NT2/D1 (cell line): ENCODE data around the gene SND1.

ENCODE experiments used
- DNase-seq: peaks from one replicate; pipeline ENCODE4 v3.0.0-alpha.2; 2011; ENCODE audit warnings: low read depth, low spot score
- H3K27me3 ChIP-seq: 2 replicates; pipeline ENCODE4 v1.6.0; 2011; ENCODE audit warnings: mild to moderate bottlenecking; ENCODE audit not compliant: insufficient read length, insufficient read depth
- H3K36me3 ChIP-seq: 2 replicates; pipeline ENCODE4 v1.6.1; 2011; ENCODE audit warnings: mild to moderate bottlenecking, low read length, mixed read lengths; ENCODE audit not compliant: insufficient read depth, insufficient read length
- H3K4me1 ChIP-seq: 2 replicates; pipeline ENCODE4 v1.5.1; 2011; ENCODE audit not compliant: insufficient read depth, insufficient read length
- H3K4me3 ChIP-seq: 2 replicates; pipeline ENCODE4 v1.5.1; 2011; ENCODE audit warnings: low read depth; ENCODE audit not compliant: insufficient read length
- H3K9ac ChIP-seq: 2 replicates; pipeline ENCODE4 v1.6.0; 2011; ENCODE audit warnings: low read depth; ENCODE audit not compliant: insufficient read length
- H3K9me3 ChIP-seq: 2 replicates; pipeline ENCODE4 v1.5.1; 2011; ENCODE audit warnings: mild to moderate bottlenecking, low read length; ENCODE audit not compliant: insufficient read depth
- SUZ12 ChIP-seq: IDR thresholded peaks from 2 replicates; pipeline ENCODE4 v1.6.1; 2011; ENCODE audit not compliant: insufficient read length, insufficient read depth; ENCODE audit errors: extremely low read depth
- YY1 ChIP-seq: IDR thresholded peaks from 2 replicates; pipeline ENCODE4 v1.6.1; 2011; ENCODE audit not compliant: insufficient read length, insufficient read depth
- ZNF274 ChIP-seq: IDR thresholded peaks from 2 replicates; pipeline ENCODE4 v1.6.1; 2011; ENCODE audit warnings: mild to moderate bottlenecking, low read depth, low read length

The SND1 gene

GRCh38 chr7:128036226-128036940, 384.4 kb downstream of the SND1 start:
- no peak overlapping the region for H3K9ac ChIP-seq
- no peaks in the 10 kb centered on the region for H3K36me3 ChIP-seq
- no peaks in the 10 kb centered on the region for H3K4me1 ChIP-seq
- no peak for TF ChIP-seq YY1
- TF ChIP-seq ZNF274: no peak
- no peak for TF ChIP-seq SUZ12
- DNase-seq: no peak
- no peaks in the 10 kb centered on the region for H3K9me3 ChIP-seq
- H3K27me3 ChIP-seq: peaks cover 25% of the 10 kb centered on the region
- no peak overlapping the region for H3K4me3 ChIP-seq

GRCh38 chr7:128037081-128037480, 385.1 kb downstream of the SND1 start:
- no peak for TF ChIP-seq YY1
- no peak for TF ChIP-seq ZNF274
- TF ChIP-seq SUZ12: no peak
- Histone ChIP-seq H3K27me3 (peaks cover 25% of the 10 kb centered on the region), H3K4me3 (no peak overlapping the region), H3K4me1 (no peaks in the 10 kb centered on the region), H3K9me3 (no peaks in the 10 kb centered on the region), H3K9ac (no peak overlapping the region), H3K36me3 (no peaks in the 10 kb centered on the region)
- DNase-seq: no peak

GRCh38 chr7:128037880-128038619, 386.1 kb downstream of the SND1 start:
- Histone ChIP-seq H3K36me3 (no peaks in the 10 kb centered on the region), H3K9ac (no peak overlapping the region), H3K27me3 (peaks cover 17% of the 10 kb centered on the region), H3K9me3 (no peaks in the 10 kb centered on the region), H3K4me1 (no peaks in the 10 kb centered on the region), H3K4me3 (no peak overlapping the region)
- no peak for DNase-seq
- no peak for TF ChIP-seq SUZ12
- TF ChIP-seq ZNF274: no peak
- no peak for TF ChIP-seq YY1

- Histone ChIP-seq H3K9ac (no peak overlapping the region), H3K4me3 (no peak overlapping the region), H3K9me3 (no peaks in the 10 kb centered on the region), H3K4me1 (no peaks in the 10 kb centered on the region), H3K36me3 (no peaks in the 10 kb centered on the region), H3K27me3 (peaks cover 2% of the 10 kb centered on the region)
- DNase-seq: no peak
- no peak for TF ChIP-seq YY1
- TF ChIP-seq ZNF274: no peak
- TF ChIP-seq SUZ12: no peak
These were observed 387.6 kb downstream of the SND1 start for GRCh38 chr7:128039544-128039953.

GRCh38 chr7:128040205-128040604, 388.2 kb downstream of the SND1 start:
- no peak overlapping the region for H3K4me3 ChIP-seq
- no peak for DNase-seq
- H3K4me1 ChIP-seq: no peaks in the 10 kb centered on the region
- H3K27me3 ChIP-seq: no peaks in the 10 kb centered on the region
- H3K36me3 ChIP-seq: no peaks in the 10 kb centered on the region
- no peaks in the 10 kb centered on the region for H3K9me3 ChIP-seq
- TF ChIP-seq SUZ12 (no peak), ZNF274 (no peak), YY1 (no peak)
- no peak overlapping the region for H3K9ac ChIP-seq

GRCh38 chr7:128041203-128041602, 389.2 kb downstream of the SND1 start:
- Histone ChIP-seq H3K9me3 (no peaks in the 10 kb centered on the region), H3K36me3 (no peaks in the 10 kb centered on the region), H3K27me3 (no peaks in the 10 kb centered on the region), H3K9ac (no peak overlapping the region), H3K4me3 (no peak overlapping the region), H3K4me1 (no peaks in the 10 kb centered on the region)
- no peak for TF ChIP-seq SUZ12
- TF ChIP-seq ZNF274: no peak
- TF ChIP-seq YY1: no peak
- DNase-seq: no peak

GRCh38 chr7:128042012-128042411, 390.0 kb downstream of the SND1 start:
- no peak for DNase-seq
- no peaks in the 10 kb centered on the region for H3K27me3 ChIP-seq
- H3K4me1 ChIP-seq: no peaks in the 10 kb centered on the region
- H3K9ac ChIP-seq: no peak overlapping the region
- no peaks in the 10 kb centered on the region for H3K9me3 ChIP-seq
- no peak for TF ChIP-seq ZNF274
- no peak for TF ChIP-seq YY1
- no peak for TF ChIP-seq SUZ12
- H3K4me3 ChIP-seq: no peak overlapping the region
- H3K36me3 ChIP-seq: no peaks in the 10 kb centered on the region
